Endodermal cell (in vitro differentiated cells): ENCODE data around the gene UBE3C. TPM values are rescaled to one million over a fixed set of nuclear protein-coding genes. Genes with fewer than 3 reads are reported as not detected.
"Not testable (repeated sequence)": the region's sequence is repeated elsewhere in the genome, so short reads cannot be mapped to it uniquely, and the experiment has no call there.

Source experiments
- DNase-seq: peaks from one replicate; pipeline ENCODE4 v3.0.0-alpha.2; 2017
- H3K27ac ChIP-seq: 2 replicates; pipeline ENCODE4 v1.5.1; 2013; ENCODE audit warnings: mild to moderate bottlenecking, low read depth, low read length, moderate library complexity
- H3K27me3 ChIP-seq: 2 replicates; pipeline ENCODE4 v1.6.1; 2013; ENCODE audit warnings: mild to moderate bottlenecking, low read length, moderate library complexity; ENCODE audit not compliant: insufficient read depth, control insufficient read depth, poor library complexity, severe bottlenecking
- H3K36me3 ChIP-seq: 2 replicates; pipeline ENCODE4 v1.7.0; 2013; ENCODE audit warnings: mild to moderate bottlenecking, low read length, moderate library complexity; ENCODE audit not compliant: control insufficient read depth, insufficient read depth
- H3K4me1 ChIP-seq: one replicate; pipeline ENCODE4 v1.7.0; 2013; ENCODE audit warnings: low read length; ENCODE audit not compliant: control insufficient read depth, insufficient read depth
- H3K4me3 ChIP-seq: 2 replicates; pipeline ENCODE4 v1.5.1; 2013; ENCODE audit warnings: mild to moderate bottlenecking, low read length, moderate library complexity
- H3K9ac ChIP-seq: 2 replicates; pipeline ENCODE4 v1.6.1; 2013; ENCODE audit warnings: mild to moderate bottlenecking, low read length, moderate library complexity; ENCODE audit not compliant: poor library complexity, severe bottlenecking; ENCODE audit errors: extremely low read depth
- H3K9me3 ChIP-seq: 2 replicates; pipeline ENCODE4 v1.6.1; 2013; ENCODE audit warnings: mild to moderate bottlenecking, low read length, moderate library complexity; ENCODE audit not compliant: control insufficient read depth
- H3K27ac Mint-ChIP-seq: 2 replicates; pipeline ENCODE4 v1.8.0; 2020; ENCODE audit warnings: mixed read lengths
- H3K27me3 Mint-ChIP-seq: 2 replicates; pipeline ENCODE4 v1.8.0; 2021; ENCODE audit warnings: mild to moderate bottlenecking, mixed read lengths; ENCODE audit not compliant: insufficient read depth
- H3K36me3 Mint-ChIP-seq: 2 replicates; pipeline ENCODE4 v1.8.0; 2020; ENCODE audit warnings: low read depth, mixed read lengths
- H3K4me1 Mint-ChIP-seq: 2 replicates; pipeline ENCODE4 v1.8.0; 2020; ENCODE audit warnings: mixed read lengths
- H3K4me3 Mint-ChIP-seq: 2 replicates; pipeline ENCODE4 v1.8.0; 2020; ENCODE audit warnings: mild to moderate bottlenecking, moderate library complexity, mixed read lengths
- H3K9me3 Mint-ChIP-seq: 2 replicates; pipeline ENCODE4 v1.8.0; 2020; ENCODE audit warnings: mild to moderate bottlenecking, mixed read lengths
- CTCF ChIP-seq: fragments of 200-600 bp; sonication (generic); conservative IDR thresholded peaks from 2 replicates; pipeline ENCODE4 v1.5.0; 2021; ENCODE audit warnings: antibody characterized with exemption, mild to moderate bottlenecking
- WGBS, 2 experiments: methylation state at CpG; one replicate each; pipeline versions ENCODE4 v1.1.5 to v1.1.7; 2013; ENCODE audit warnings: missing lambda C conversion rate in 2 of 2, mixed read lengths in 1 of 2; ENCODE audit not compliant: insufficient coverage in 1 of 2, insufficient read length in 1 of 2; 5-methylcytosine and 5-hydroxymethylcytosine counted together
- total RNA-seq, 2 donors: library from RNA; stranded (reverse); fragmentation: NEBNext Ultra II Directional in 1 of 2; extraction: Animal tissue kit (Norgen Biotek cat#: 25700) in 1 of 2; gene quantifications; 2 replicates in 1 of 2; 3 replicates in 1 of 2; pipeline ENCODE4 v1.2.1, GENCODE V29; 2021

UBE3C gene
- total RNA-seq, 2 donors from 2014 or later = 53.4 to 55.9 TPM

DNA sequence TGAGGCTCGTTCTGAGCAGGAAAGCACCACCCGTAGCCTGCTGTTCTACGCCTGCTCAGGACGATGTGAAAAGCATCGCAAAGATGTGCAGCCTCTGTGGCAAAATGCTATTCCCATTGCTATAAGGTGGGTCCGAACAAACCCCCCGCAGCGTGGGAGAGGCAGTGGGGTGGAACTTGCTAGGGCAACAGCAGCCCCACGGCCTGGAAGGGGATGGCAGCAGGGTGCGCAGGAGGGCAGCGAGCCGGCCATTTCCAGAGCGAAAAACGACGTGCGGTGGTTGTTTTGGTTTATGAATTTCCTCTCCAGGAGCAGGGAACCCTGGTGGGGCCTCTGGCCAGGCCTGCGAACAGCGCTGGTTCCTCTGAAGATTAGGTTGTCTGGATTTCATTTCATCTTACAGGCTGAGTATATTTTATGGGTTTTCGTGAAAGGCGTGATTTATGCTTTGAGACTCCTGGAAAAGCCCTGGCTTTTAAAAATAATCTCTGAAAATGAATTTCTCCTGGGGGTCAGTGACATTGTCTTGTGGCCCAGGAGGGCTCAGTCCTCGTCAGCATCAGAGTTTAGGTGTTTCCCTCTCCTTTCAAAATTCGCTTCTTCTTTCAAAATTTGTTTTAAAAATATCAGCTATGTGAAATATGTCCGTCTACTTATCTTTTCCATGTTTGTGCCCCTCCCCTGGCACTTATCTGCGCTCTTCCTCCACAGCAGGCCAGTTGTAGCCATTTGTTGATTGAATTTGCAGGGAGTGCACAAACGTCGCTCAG is 42.3 kb upstream of the UBE3C start:
- no peak overlapping the region for H3K4me3 Mint-ChIP-seq
- no peak overlapping the region for H3K9ac ChIP-seq
- no peaks in the 10 kb centered on the region for H3K4me1 Mint-ChIP-seq
- TF ChIP-seq CTCF = no peak
- H3K4me1 ChIP-seq = no peaks in the 10 kb centered on the region
- no peak for DNase-seq
- no peak overlapping the region for H3K4me3 ChIP-seq
- 87% methylated on average over 13 to 26 of the region's 26 CpGs for WGBS, 2 experiments
- no peaks in the 10 kb centered on the region for H3K27me3 ChIP-seq
- peaks cover 24% of the 10 kb centered on the region for H3K9me3 Mint-ChIP-seq
- H3K27me3 Mint-ChIP-seq = peaks cover 9% of the 10 kb centered on the region
- H3K27ac ChIP-seq = no peak overlapping the region
- H3K36me3 Mint-ChIP-seq = no peaks in the 10 kb centered on the region
- peaks cover 6% of the 10 kb centered on the region for H3K9me3 ChIP-seq
- no peak overlapping the region for H3K27ac Mint-ChIP-seq
- no peaks in the 10 kb centered on the region for H3K36me3 ChIP-seq

DNA sequence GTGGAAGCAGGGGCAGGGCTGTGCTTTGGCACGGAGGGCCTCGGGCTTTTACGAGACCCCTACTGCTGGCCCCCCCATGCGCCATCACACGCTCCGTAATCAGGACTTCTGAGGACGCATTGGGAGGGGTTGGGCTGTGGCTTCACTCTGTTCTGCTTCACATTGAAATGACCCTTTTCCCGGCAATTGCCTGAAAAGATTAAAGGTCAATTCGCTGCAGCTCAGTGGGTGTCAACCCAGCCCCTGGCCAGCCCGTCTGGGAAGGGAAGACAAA is 41.7 kb upstream of the UBE3C start:
- no peaks in the 10 kb centered on the region for H3K27me3 ChIP-seq
- no peak overlapping the region for H3K27ac Mint-ChIP-seq
- H3K36me3 ChIP-seq = no peaks in the 10 kb centered on the region
- no peak overlapping the region for H3K4me3 ChIP-seq
- H3K4me3 Mint-ChIP-seq = no peak overlapping the region
- H3K4me1 Mint-ChIP-seq = no peaks in the 10 kb centered on the region
- no peak overlapping the region for H3K27ac ChIP-seq
- no peaks in the 10 kb centered on the region for H3K4me1 ChIP-seq
- 84 to 87% methylated on average over 10 of the region's 10 CpGs for WGBS, 2 experiments
- no peak for TF ChIP-seq CTCF
- peaks cover 6% of the 10 kb centered on the region for H3K9me3 ChIP-seq
- no peak overlapping the region for H3K9ac ChIP-seq
- peaks cover 27% of the 10 kb centered on the region for H3K9me3 Mint-ChIP-seq
- DNase-seq = no peak
- peaks cover 12% of the 10 kb centered on the region for H3K27me3 Mint-ChIP-seq
- H3K36me3 Mint-ChIP-seq = no peaks in the 10 kb centered on the region

DNA sequence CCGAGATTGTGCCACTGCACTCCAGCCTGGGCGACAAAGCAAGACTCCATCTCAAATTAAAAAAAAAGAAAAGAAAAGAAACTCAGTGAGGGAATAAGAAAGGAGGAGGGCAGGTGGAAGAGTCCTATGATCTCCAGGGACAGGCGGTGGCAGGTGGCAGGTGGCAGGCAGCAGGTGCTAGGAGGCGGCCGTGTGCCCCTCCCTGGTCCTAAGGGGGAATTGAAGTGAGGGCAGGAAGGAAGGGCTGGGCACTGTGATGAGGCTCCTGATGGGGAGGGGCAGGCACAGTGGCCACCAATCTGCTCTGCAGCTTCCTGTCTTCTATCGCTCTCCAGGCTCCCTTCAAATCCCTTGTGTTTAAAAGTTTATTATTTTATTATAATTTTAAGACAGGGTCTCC is 41.2 kb upstream of the UBE3C start:
- Histone ChIP-seq H3K9ac (no peak overlapping the region), H3K4me1 (no peaks in the 10 kb centered on the region), H3K27me3 (no peaks in the 10 kb centered on the region), H3K27ac (no peak overlapping the region), H3K9me3 (peaks cover 6% of the 10 kb centered on the region), H3K36me3 (no peaks in the 10 kb centered on the region), H3K4me3 (no peak overlapping the region)
- Mint-ChIP-seq H3K27ac (no peak overlapping the region), H3K36me3 (no peaks in the 10 kb centered on the region), H3K9me3 (peaks cover 25% of the 10 kb centered on the region), H3K4me1 (no peaks in the 10 kb centered on the region), H3K4me3 (no peak overlapping the region), H3K27me3 (peaks cover 13% of the 10 kb centered on the region)
- DNase-seq = no peak
- no peak for TF ChIP-seq CTCF
- WGBS, 2 experiments = 73 to 84% methylated on average over 3 to 5 of the region's 6 CpGs

DNA sequence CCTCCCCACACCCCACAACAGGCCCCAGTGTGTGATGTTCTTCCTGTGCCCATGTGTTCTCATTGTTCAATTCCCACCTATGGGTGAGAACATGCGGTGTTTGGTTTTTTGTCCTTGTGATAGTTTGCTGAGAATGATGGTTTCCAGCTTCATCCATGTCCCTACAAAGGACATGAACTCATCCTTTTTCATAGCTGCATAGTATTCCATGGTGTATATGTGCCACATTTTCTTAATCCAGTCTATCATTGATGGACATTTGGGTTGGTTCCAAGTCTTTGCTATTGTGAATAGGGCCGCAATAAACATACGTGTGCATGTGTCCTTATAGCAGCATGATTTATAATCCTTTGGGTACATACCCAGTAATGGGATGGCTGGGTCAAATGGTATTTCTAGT is 38.7 kb upstream of the UBE3C start:
- H3K27me3 ChIP-seq, H3K27ac Mint-ChIP-seq, H3K4me1 ChIP-seq, H3K36me3 Mint-ChIP-seq, H3K4me3 Mint-ChIP-seq, H3K9ac ChIP-seq, H3K9me3 ChIP-seq, H3K4me1 Mint-ChIP-seq, H3K36me3 ChIP-seq, H3K4me3 ChIP-seq, DNase-seq, H3K27ac ChIP-seq: not testable (repeated sequence)
- Mint-ChIP-seq H3K27me3 (peaks cover 27% of the 10 kb centered on the region), H3K9me3 (peaks cover 28% of the 10 kb centered on the region)
- WGBS, 2 experiments = no CpG with 5 or more reads among the region's 3 CpGs

GRCh38 chr7:157103641-157104040 is 35.1 kb upstream of the UBE3C start:
- not testable (repeated sequence) for H3K4me1 Mint-ChIP-seq, H3K4me3 ChIP-seq, H3K36me3 ChIP-seq, H3K36me3 Mint-ChIP-seq, H3K27ac ChIP-seq, H3K27me3 ChIP-seq, H3K4me1 ChIP-seq, H3K9ac ChIP-seq, H3K4me3 Mint-ChIP-seq, H3K27ac Mint-ChIP-seq, DNase-seq
- peaks cover 39% of the 10 kb centered on the region for H3K9me3 ChIP-seq
- H3K9me3 Mint-ChIP-seq = peaks cover 63% of the 10 kb centered on the region
- no CpG with 5 or more reads among the region's 2 CpGs for WGBS, 2 experiments
- peaks cover 39% of the 10 kb centered on the region for H3K27me3 Mint-ChIP-seq
